Duodenal mucosa (tissue), 2 donors: ENCODE measurements around the gene ATP12A.

Source experiments
- H3K27ac ChIP-seq: one replicate; pipeline ENCODE4 v1.7.0; 2013; ENCODE audit warnings: low read depth, low read length
- H3K27me3 ChIP-seq, 2 donors: one replicate each; pipeline ENCODE4 v1.7.0; 2013; ENCODE audit warnings: low read length in 2 of 2, control low read depth in 1 of 2; ENCODE audit not compliant: insufficient read depth in 2 of 2, control insufficient read depth in 1 of 2
- H3K36me3 ChIP-seq, 2 donors: one replicate each; pipeline ENCODE4 v1.7.0; 2013; ENCODE audit warnings: low read length in 2 of 2, control low read depth in 1 of 2; ENCODE audit not compliant: insufficient read depth in 2 of 2, control insufficient read depth in 1 of 2
- H3K4me1 ChIP-seq, 2 donors: one replicate each; pipeline ENCODE4 v1.7.0; 2013; ENCODE audit warnings: low read length in 2 of 2, control low read depth in 1 of 2; ENCODE audit not compliant: insufficient read depth in 2 of 2, control insufficient read depth in 1 of 2
- H3K4me3 ChIP-seq, 2 donors: one replicate each; pipeline ENCODE4 v1.7.0; 2013; ENCODE audit warnings: low read length in 2 of 2, low read depth in 1 of 2
- H3K9ac ChIP-seq, 2 donors: one replicate each; pipeline ENCODE4 v1.7.0; 2013; ENCODE audit warnings: low read length in 2 of 2, low read depth in 1 of 2
- H3K9me3 ChIP-seq, 2 donors: one replicate each; pipeline ENCODE4 v1.7.0; 2013; ENCODE audit warnings: low read length in 2 of 2, control low read depth in 1 of 2; ENCODE audit not compliant: control insufficient read depth in 1 of 2

The ATP12A gene

GRCh38 chr13:24741016-24741662 lies 60.9 kb downstream of the ATP12A start:
- peaks cover 7 to 9% of the 10 kb centered on the region in 2 donors for H3K27me3 ChIP-seq
- H3K36me3 ChIP-seq = no peaks in the 10 kb centered on the region
- H3K9ac ChIP-seq = no peak overlapping the region
- H3K9me3 ChIP-seq = no peaks in the 10 kb centered on the region
- H3K27ac ChIP-seq = no peak overlapping the region
- no peaks in the 10 kb centered on the region for H3K4me1 ChIP-seq
- H3K4me3 ChIP-seq = no peak overlapping the region

- H3K27me3 ChIP-seq = peaks cover 10 to 13% of the 10 kb centered on the region in 2 donors
- H3K9ac ChIP-seq = no peak overlapping the region
- no peaks in the 10 kb centered on the region for H3K4me1 ChIP-seq
- H3K9me3 ChIP-seq = no peaks in the 10 kb centered on the region
- no peak overlapping the region for H3K27ac ChIP-seq
- H3K4me3 ChIP-seq = no peak overlapping the region
- no peaks in the 10 kb centered on the region for H3K36me3 ChIP-seq
Measured at GRCh38 chr13:24741791-24742190, 61.6 kb downstream of the ATP12A start.

- Histone ChIP-seq H3K36me3 (no peaks in the 10 kb centered on the region), H3K27me3 (peaks cover 11 to 16% of the 10 kb centered on the region in 2 donors), H3K9ac (no peak overlapping the region), H3K9me3 (no peaks in the 10 kb centered on the region), H3K4me1 (peaks cover 0 to under 1% of the 10 kb centered on the region in 2 donors), H3K4me3 (no peak overlapping the region), H3K27ac (no peak overlapping the region)
Measured at GRCh38 chr13:24742294-24742693, 62.1 kb downstream of the ATP12A start.

- Histone ChIP-seq H3K27ac (no peak overlapping the region), H3K36me3 (no peaks in the 10 kb centered on the region), H3K9ac (no peak overlapping the region), H3K4me3 (no peak overlapping the region), H3K4me1 (peaks cover 0 to 6% of the 10 kb centered on the region in 2 donors), H3K27me3 (peaks cover 17 to 19% of the 10 kb centered on the region in 2 donors), H3K9me3 (no peaks in the 10 kb centered on the region)
Measured at GRCh38 chr13:24742977-24743376, 62.8 kb downstream of the ATP12A start.

GRCh38 chr13:24744247-24744646 lies 64.0 kb downstream of the ATP12A start:
- H3K4me3 ChIP-seq = no peak overlapping the region
- H3K9ac ChIP-seq = no peak overlapping the region
- peaks cover 0 to 8% of the 10 kb centered on the region in 2 donors for H3K4me1 ChIP-seq
- H3K27me3 ChIP-seq = peaks cover 19 to 25% of the 10 kb centered on the region in 2 donors
- no peaks in the 10 kb centered on the region for H3K9me3 ChIP-seq
- H3K27ac ChIP-seq = no peak overlapping the region
- no peaks in the 10 kb centered on the region for H3K36me3 ChIP-seq

- Histone ChIP-seq H3K27me3 (peaks cover 19 to 25% of the 10 kb centered on the region in 2 donors), H3K9ac (no peak overlapping the region), H3K4me1 (peaks cover 0 to 8% of the 10 kb centered on the region in 2 donors), H3K36me3 (no peaks in the 10 kb centered on the region), H3K27ac (no peak overlapping the region), H3K4me3 (no peak overlapping the region), H3K9me3 (no peaks in the 10 kb centered on the region)
Measured at GRCh38 chr13:24745516-24745860, 65.3 kb downstream of the ATP12A start.

GRCh38 chr13:24745861-24746617 lies 65.8 kb downstream of the ATP12A start:
- no peak overlapping the region for H3K9ac ChIP-seq
- peaks cover 19 to 25% of the 10 kb centered on the region in 2 donors for H3K27me3 ChIP-seq
- no peaks in the 10 kb centered on the region for H3K9me3 ChIP-seq
- H3K4me3 ChIP-seq = no peak overlapping the region
- H3K27ac ChIP-seq = no peak overlapping the region
- H3K36me3 ChIP-seq = no peaks in the 10 kb centered on the region
- H3K4me1 ChIP-seq = peaks cover 0 to 8% of the 10 kb centered on the region in 2 donors

- H3K9me3 ChIP-seq = no peaks in the 10 kb centered on the region
- no peak overlapping the region for H3K27ac ChIP-seq
- H3K9ac ChIP-seq = no peak overlapping the region
- no peak overlapping the region for H3K4me3 ChIP-seq
- H3K27me3 ChIP-seq = peaks cover 19 to 25% of the 10 kb centered on the region in 2 donors
- H3K4me1 ChIP-seq = peaks cover 0 to 8% of the 10 kb centered on the region in 2 donors
- H3K36me3 ChIP-seq = no peaks in the 10 kb centered on the region
Measured at GRCh38 chr13:24746618-24747247, 66.5 kb downstream of the ATP12A start.

GRCh38 chr13:24747248-24748060 lies 67.2 kb downstream of the ATP12A start:
- Histone ChIP-seq H3K4me1 (peaks cover 0 to 8% of the 10 kb centered on the region in 2 donors), H3K4me3 (peak overlapping the region; percentile 52 to 55), H3K27ac (no peak overlapping the region), H3K9me3 (no peaks in the 10 kb centered on the region), H3K36me3 (no peaks in the 10 kb centered on the region), H3K27me3 (peaks cover 19 to 25% of the 10 kb centered on the region in 2 donors), H3K9ac (no peak overlapping the region)
